AG08396 (cell line): ENCODE results near the gene TMEM182.

Experiments used
- DNase-seq: peaks from one replicate; pipeline ENCODE4 v3.0.0; 2012; ENCODE audit warnings: low spot score, mixed read lengths

The TMEM182 gene

GRCh38 chr2:102761763-102762162 lies at the start of gene TMEM182:
TSS of gene TMEM182 (plus strand) at chr2:102762031. CDS start at chr2:102762218, 187 bp downstream.
- DNase-seq: no peak

GRCh38 chr2:102717308-102718018 lies 44.4 kb upstream of the TMEM182 start:
- peak; percentile 53 for DNase-seq

GRCh38 chr2:102718387-102719316 lies 43.2 kb upstream of the TMEM182 start:
- DNase-seq: no peak

- DNase-seq: no peak
Measured at GRCh38 chr2:102724016-102724490, 37.8 kb upstream of the TMEM182 start.

- DNase-seq: no peak
Measured at GRCh38 chr2:102724553-102724952, 37.3 kb upstream of the TMEM182 start.

GRCh38 chr2:102726128-102727087 lies 35.4 kb upstream of the TMEM182 start:
- DNase-seq: no peak

GRCh38 chr2:102735416-102736109 lies 26.3 kb upstream of the TMEM182 start:
- DNase-seq: no peak

- DNase-seq: peak; percentile 16
Measured at GRCh38 chr2:102736110-102736409, 25.8 kb upstream of the TMEM182 start.

- peak; percentile 93 for DNase-seq
Measured at GRCh38 chr2:102736410-102737409, 25.1 kb upstream of the TMEM182 start.

- DNase-seq: no peak
Measured at GRCh38 chr2:102737431-102737830, 24.4 kb upstream of the TMEM182 start.

GRCh38 chr2:102743259-102743658 lies 18.6 kb upstream of the TMEM182 start:
- no peak for DNase-seq

- no peak for DNase-seq
Measured at GRCh38 chr2:102748107-102748506, 13.7 kb upstream of the TMEM182 start.

- no peak for DNase-seq
Measured at GRCh38 chr2:102749938-102750337, 11.9 kb upstream of the TMEM182 start.

GRCh38 chr2:102753563-102754159 lies 8.2 kb upstream of the TMEM182 start:
- peak; percentile 22 for DNase-seq

GRCh38 chr2:102754456-102755145 lies 7.2 kb upstream of the TMEM182 start:
- DNase-seq: no peak

GRCh38 chr2:102755284-102755683 lies 6.5 kb upstream of the TMEM182 start:
- no peak for DNase-seq

GRCh38 chr2:102758439-102758838 lies 3.4 kb upstream of the TMEM182 start:
- DNase-seq: no peak

GRCh38 chr2:102764083-102764482 lies 2.3 kb downstream of the TMEM182 start:
- DNase-seq: no peak

GRCh38 chr2:102765061-102765460 lies 3.2 kb downstream of the TMEM182 start:
- DNase-seq: no peak
